HEK293 (cell line): Measurements from ENCODE around the gene LDLRAD4.

ENCODE experiments used
- CTCF ChIA-PET: fragments of 350-600 bp; formaldehyde crosslinking; extraction: SDS; loops from one replicate; lab custom pipeline; 2021; ENCODE audit warnings: antibody characterized with exemption; lab: Yijun Ruan, JAX
- POLR2A ChIA-PET: fragments of 300-600 bp; formaldehyde crosslinking; extraction: SDS; loops from one replicate; lab custom pipeline; 2020; ENCODE audit warnings: antibody characterized with exemption, inconsistent platforms; lab: Yijun Ruan, JAX
- H3K27ac ChIP-seq: fragments of 200-500 bp; sonication (Bioruptor generic); 2 replicates; pipeline ENCODE4 v1.5.1; 2014; ENCODE audit warnings: low read depth, low read length, control low read depth, inconsistent platforms; ENCODE audit errors: extremely low read depth
- H3K36me3 ChIP-seq, 2 experiments: fragments of 200-500 bp in 1 of 2; sonication (Bioruptor generic) in 1 of 2; 1 replicate in 1 of 2; 2 replicates in 1 of 2; pipeline ENCODE4 v1.5.1; 2014 to 2017; ENCODE audit warnings: inconsistent platforms in 2 of 2, low read length in 2 of 2; ENCODE audit not compliant: control insufficient read depth in 2 of 2, insufficient read depth in 1 of 2
- H3K4me1 ChIP-seq: fragments of 200-500 bp; sonication (Bioruptor generic); 2 replicates; pipeline ENCODE4 v1.5.1; 2014; ENCODE audit warnings: mild to moderate bottlenecking, low read length, inconsistent platforms; ENCODE audit not compliant: control insufficient read depth, insufficient read depth
- H3K4me3 ChIP-seq: 2 replicates; pipeline ENCODE4 v1.5.1; 2011; ENCODE audit warnings: low read depth, mild to moderate bottlenecking, control low read depth, low read length, moderate library complexity
- H3K9me3 ChIP-seq: fragments of 200-500 bp; sonication (Bioruptor generic); 2 replicates; pipeline ENCODE4 v1.5.1; 2014; ENCODE audit warnings: low read depth, low read length, inconsistent platforms; ENCODE audit not compliant: control insufficient read depth, insufficient read depth
- CTCF ChIP-seq: fragments of 450-650 bp; formaldehyde crosslinking; IDR thresholded peaks from 2 replicates; pipeline ENCODE4 v1.5.1; 2016; ENCODE audit warnings: missing biosample characterization, missing genetic modification characterization
- IKZF3 ChIP-seq: fragments of 450-650 bp; IDR thresholded peaks from 2 replicates; pipeline ENCODE4 v1.5.0; 2018; ENCODE audit warnings: missing biosample characterization, mild to moderate bottlenecking, missing genetic modification characterization, moderate library complexity
- KLF1 ChIP-seq: fragments of 450-650 bp; formaldehyde crosslinking; IDR thresholded peaks from 2 replicates; pipeline ENCODE4 v1.5.1; 2016; ENCODE audit warnings: missing biosample characterization, missing genetic modification characterization
- KLF16 ChIP-seq: fragments of 450-650 bp; formaldehyde crosslinking; IDR thresholded peaks from 2 replicates; pipeline ENCODE4 v1.5.1; 2017; ENCODE audit warnings: missing biosample characterization, missing genetic modification characterization
- KLF9 ChIP-seq: fragments of 450-650 bp; formaldehyde crosslinking; IDR thresholded peaks from 2 replicates; pipeline ENCODE4 v1.5.1; 2016; ENCODE audit warnings: missing biosample characterization, missing genetic modification characterization, low read depth
- OVOL3 ChIP-seq: fragments of 450-650 bp; formaldehyde crosslinking; IDR thresholded peaks from 2 replicates; pipeline ENCODE4 v1.5.1; 2016; ENCODE audit warnings: missing biosample characterization, missing genetic modification characterization
- REPIN1 ChIP-seq: fragments of 450-650 bp; formaldehyde crosslinking; IDR thresholded peaks from 2 replicates; pipeline ENCODE4 v1.5.1; 2017; ENCODE audit warnings: missing biosample characterization, missing genetic modification characterization, low read depth
- WT1 ChIP-seq: fragments of 450-650 bp; formaldehyde crosslinking; IDR thresholded peaks from 2 replicates; pipeline ENCODE4 v1.5.1; 2016; ENCODE audit warnings: missing biosample characterization, missing genetic modification characterization
- ZBTB17 ChIP-seq: fragments of 450-650 bp; formaldehyde crosslinking; IDR thresholded peaks from 2 replicates; pipeline ENCODE4 v1.5.1; 2016; ENCODE audit warnings: missing biosample characterization, missing genetic modification characterization
- ZIC2 ChIP-seq: fragments of 450-650 bp; formaldehyde crosslinking; IDR thresholded peaks from 2 replicates; pipeline ENCODE4 v1.5.1; 2016; ENCODE audit warnings: missing biosample characterization, missing genetic modification characterization
- ZNF2 ChIP-seq: fragments of 450-650 bp; formaldehyde crosslinking; IDR thresholded peaks from 2 replicates; pipeline ENCODE4 v1.5.1; 2016; ENCODE audit warnings: missing biosample characterization, missing genetic modification characterization
- ZNF202 ChIP-seq: fragments of 450-650 bp; formaldehyde crosslinking; IDR thresholded peaks from 2 replicates; pipeline ENCODE4 v1.5.1; 2016; ENCODE audit warnings: missing biosample characterization, missing genetic modification characterization, borderline replicate concordance
- ZNF211 ChIP-seq: fragments of 450-650 bp; formaldehyde crosslinking; IDR thresholded peaks from 2 replicates; pipeline ENCODE4 v1.5.1; 2016; ENCODE audit warnings: low read depth, missing biosample characterization, missing genetic modification characterization
- ZNF23 ChIP-seq: fragments of 450-650 bp; formaldehyde crosslinking; IDR thresholded peaks from 2 replicates; pipeline ENCODE4 v1.5.1; 2016; ENCODE audit warnings: missing biosample characterization, missing genetic modification characterization, borderline replicate concordance
- ZNF248 ChIP-seq: fragments of 450-650 bp; formaldehyde crosslinking; IDR thresholded peaks from 2 replicates; pipeline ENCODE4 v1.5.1; 2017; ENCODE audit warnings: missing biosample characterization, missing genetic modification characterization
- ZNF324 ChIP-seq: fragments of 450-650 bp; formaldehyde crosslinking; IDR thresholded peaks from 2 replicates; pipeline ENCODE4 v1.5.1; 2016; ENCODE audit warnings: missing biosample characterization, missing genetic modification characterization
- ZNF350 ChIP-seq: fragments of 450-650 bp; formaldehyde crosslinking; IDR thresholded peaks from 2 replicates; pipeline ENCODE4 v1.5.0; 2017; ENCODE audit warnings: missing biosample characterization, mild to moderate bottlenecking, missing genetic modification characterization
- ZNF37A ChIP-seq: fragments of 450-650 bp; IDR thresholded peaks from 2 replicates; pipeline ENCODE4 v1.5.1; 2018; ENCODE audit warnings: missing biosample characterization, missing genetic modification characterization
- ZNF398 ChIP-seq: fragments of 450-650 bp; formaldehyde crosslinking; IDR thresholded peaks from 2 replicates; pipeline ENCODE4 v1.5.1; 2017; ENCODE audit warnings: missing biosample characterization, missing genetic modification characterization
- ZNF433 ChIP-seq: fragments of 450-650 bp; formaldehyde crosslinking; IDR thresholded peaks from 2 replicates; pipeline ENCODE4 v1.5.1; 2016; ENCODE audit warnings: missing biosample characterization, missing genetic modification characterization, low read depth
- ZNF501 ChIP-seq: fragments of 450-650 bp; formaldehyde crosslinking; IDR thresholded peaks from 2 replicates; pipeline ENCODE4 v1.5.1; 2016; ENCODE audit warnings: missing biosample characterization, missing genetic modification characterization
- ZNF510 ChIP-seq: fragments of 450-650 bp; formaldehyde crosslinking; IDR thresholded peaks from 2 replicates; pipeline ENCODE4 v1.5.1; 2018; ENCODE audit warnings: mild to moderate bottlenecking, missing genetic modification characterization, missing biosample characterization; ENCODE audit not compliant: insufficient replicate concordance
- ZNF544 ChIP-seq: fragments of 450-650 bp; formaldehyde crosslinking; IDR thresholded peaks from 2 replicates; pipeline ENCODE4 v1.5.0; 2017; ENCODE audit warnings: missing biosample characterization, missing genetic modification characterization
- ZNF558 ChIP-seq: fragments of 450-650 bp; formaldehyde crosslinking; IDR thresholded peaks from 2 replicates; pipeline ENCODE4 v1.5.1; 2016; ENCODE audit warnings: missing biosample characterization, missing genetic modification characterization
- ZNF610 ChIP-seq: fragments of 450-650 bp; formaldehyde crosslinking; IDR thresholded peaks from 2 replicates; pipeline ENCODE4 v1.5.1; 2016; ENCODE audit warnings: missing biosample characterization, missing genetic modification characterization, borderline replicate concordance
- ZNF621 ChIP-seq: fragments of 450-650 bp; formaldehyde crosslinking; IDR thresholded peaks from 2 replicates; pipeline ENCODE4 v1.5.1; 2017; ENCODE audit warnings: missing biosample characterization, missing genetic modification characterization
- ZNF654 ChIP-seq: fragments of 450-650 bp; formaldehyde crosslinking; IDR thresholded peaks from 2 replicates; pipeline ENCODE4 v1.5.1; 2016; ENCODE audit warnings: low read depth, missing biosample characterization, missing genetic modification characterization
- ZNF747 ChIP-seq: fragments of 450-650 bp; formaldehyde crosslinking; IDR thresholded peaks from 2 replicates; pipeline ENCODE4 v1.5.1; 2016; ENCODE audit warnings: missing biosample characterization, missing genetic modification characterization
- ZNF777 ChIP-seq: fragments of 450-650 bp; formaldehyde crosslinking; IDR thresholded peaks from 2 replicates; pipeline ENCODE4 v1.5.1; 2017; ENCODE audit warnings: missing biosample characterization, missing genetic modification characterization, borderline replicate concordance
- ZNF785 ChIP-seq: fragments of 450-650 bp; formaldehyde crosslinking; IDR thresholded peaks from 2 replicates; pipeline ENCODE4 v1.5.1; 2016; ENCODE audit warnings: missing biosample characterization, missing genetic modification characterization
- ZNF791 ChIP-seq: fragments of 450-650 bp; formaldehyde crosslinking; IDR thresholded peaks from 2 replicates; pipeline ENCODE4 v1.5.1; 2016; ENCODE audit warnings: missing biosample characterization, missing genetic modification characterization
- ZNF837 ChIP-seq: fragments of 450-650 bp; formaldehyde crosslinking; IDR thresholded peaks from 2 replicates; pipeline ENCODE4 v1.5.1; 2016; ENCODE audit warnings: missing biosample characterization, missing genetic modification characterization
- ZSCAN4 ChIP-seq: fragments of 450-650 bp; formaldehyde crosslinking; IDR thresholded peaks from 2 replicates; pipeline ENCODE4 v1.5.1; 2017; ENCODE audit warnings: missing biosample characterization, missing genetic modification characterization

The LDLRAD4 gene

GRCh38 chr18:13181765-13182164 lies 36.8 kb upstream of the LDLRAD4 start:
- POLR2A ChIA-PET = no interaction called here
- CTCF ChIA-PET = interaction anchor here (1.2 kb wide), 1 partner anchor 22 kb away, joined by 3 read pairs; no protein-coding TSS in a partner anchor
- H3K9me3 ChIP-seq = no peaks in the 10 kb centered on the region
- no peak for TF ChIP-seq ZNF202 (tag by site-specific recombination)
- TF ChIP-seq ZNF398 (tag by site-specific recombination) = no peak
- no peak for TF ChIP-seq ZNF654 (tag by site-specific recombination)
- TF ChIP-seq OVOL3 (tag by site-specific recombination) = no peak
- no peak for TF ChIP-seq ZNF621 (tag by site-specific recombination)
- TF ChIP-seq ZNF510 (tag by site-specific recombination) = no peak
- no peak for TF ChIP-seq REPIN1
- TF ChIP-seq ZNF501 (tag by site-specific recombination) = no peak
- no peak for TF ChIP-seq ZNF37A (tag by site-specific recombination)
- TF ChIP-seq ZNF785 = no peak
- no peak for TF ChIP-seq KLF16
- TF ChIP-seq ZNF747 (tag by site-specific recombination) = no peak
- TF ChIP-seq ZIC2 (tag by site-specific recombination) = no peak
- no peak for TF ChIP-seq WT1
- TF ChIP-seq KLF9 = no peak
- no peaks in the 10 kb centered on the region for H3K36me3 ChIP-seq
- no peaks in the 10 kb centered on the region for H3K4me1 ChIP-seq
- H3K27ac ChIP-seq = no peak overlapping the region
- H3K4me3 ChIP-seq = no peak overlapping the region

GRCh38 chr18:13183359-13183758 lies 35.2 kb upstream of the LDLRAD4 start:
- H3K27ac ChIP-seq = no peak overlapping the region
- H3K4me1 ChIP-seq = no peaks in the 10 kb centered on the region
- no peak for TF ChIP-seq ZNF2 (tag by site-specific recombination)
- no peak for TF ChIP-seq ZNF433 (tag by site-specific recombination)
- no peak for TF ChIP-seq ZNF777 (tag by site-specific recombination)
- TF ChIP-seq ZNF791 = no peak
- TF ChIP-seq IKZF3 (tag by site-specific recombination) = no peak
- no peak for TF ChIP-seq ZNF324 (tag by site-specific recombination)
- ChIA-PET POLR2A (no interaction called here), CTCF (no interaction called here)
- H3K36me3 ChIP-seq = no peaks in the 10 kb centered on the region
- no peak overlapping the region for H3K4me3 ChIP-seq
- H3K9me3 ChIP-seq = no peaks in the 10 kb centered on the region

GRCh38 chr18:13183790-13184189 lies 34.8 kb upstream of the LDLRAD4 start:
- CTCF ChIA-PET = no interaction called here
- Histone ChIP-seq H3K9me3 (no peaks in the 10 kb centered on the region), H3K27ac (no peak overlapping the region), H3K4me1 (no peaks in the 10 kb centered on the region), H3K36me3 (no peaks in the 10 kb centered on the region), H3K4me3 (no peak overlapping the region)
- POLR2A ChIA-PET = no interaction called here
- no peak for TF ChIP-seq ZNF621 (tag by site-specific recombination)
- no peak for TF ChIP-seq ZNF558
- no peak for TF ChIP-seq ZSCAN4 (tag by site-specific recombination)
- no peak for TF ChIP-seq ZNF837
- no peak for TF ChIP-seq ZNF610
- no peak for TF ChIP-seq ZNF23 (tag by site-specific recombination)
- TF ChIP-seq ZNF211 = no peak
- TF ChIP-seq ZNF544 (tag by site-specific recombination) = no peak
- TF ChIP-seq ZNF248 = no peak
- TF ChIP-seq ZNF350 (tag by site-specific recombination) = no peak
- TF ChIP-seq KLF1 = no peak
- no peak for TF ChIP-seq CTCF (tag by site-specific recombination)
- TF ChIP-seq ZBTB17 = no peak
